ENCODE data around the gene SMO.
A peak's percentile ranks its signal among the peaks of the same experiment; 100 is the strongest.

SMO gene

GRCh38 chr7:129187681-129188371, 607 bp upstream of the SMO start:
- peak overlapping the region; percentile 68 for H3K9ac ChIP-seq (ENCODE audit: low read depth, low read length)
- no peaks in the 10 kb centered on the region; the same call in 1 of the 2 replicates for H3K4me1 ChIP-seq (ENCODE audit: insufficient read depth, low read length)
- no peaks in the 10 kb centered on the region for H3K36me3 ChIP-seq (ENCODE audit: insufficient read depth, low read length)
- no peaks in the 10 kb centered on the region for H3K9me3 ChIP-seq (ENCODE audit: control insufficient read depth, insufficient read depth, low read length)

GRCh38 chr7:129188892-129189660, 643 bp downstream of the SMO start:
- Histone ChIP-seq H3K9me3 (ENCODE audit: control insufficient read depth, insufficient read depth, low read length) (no peaks in the 10 kb centered on the region), H3K4me1 (ENCODE audit: insufficient read depth, low read length) (no peaks in the 10 kb centered on the region; the same call in 1 of the 2 replicates), H3K9ac (ENCODE audit: low read depth, low read length) (peak overlapping the region; percentile 68), H3K36me3 (ENCODE audit: insufficient read depth, low read length) (no peaks in the 10 kb centered on the region)

DNA sequence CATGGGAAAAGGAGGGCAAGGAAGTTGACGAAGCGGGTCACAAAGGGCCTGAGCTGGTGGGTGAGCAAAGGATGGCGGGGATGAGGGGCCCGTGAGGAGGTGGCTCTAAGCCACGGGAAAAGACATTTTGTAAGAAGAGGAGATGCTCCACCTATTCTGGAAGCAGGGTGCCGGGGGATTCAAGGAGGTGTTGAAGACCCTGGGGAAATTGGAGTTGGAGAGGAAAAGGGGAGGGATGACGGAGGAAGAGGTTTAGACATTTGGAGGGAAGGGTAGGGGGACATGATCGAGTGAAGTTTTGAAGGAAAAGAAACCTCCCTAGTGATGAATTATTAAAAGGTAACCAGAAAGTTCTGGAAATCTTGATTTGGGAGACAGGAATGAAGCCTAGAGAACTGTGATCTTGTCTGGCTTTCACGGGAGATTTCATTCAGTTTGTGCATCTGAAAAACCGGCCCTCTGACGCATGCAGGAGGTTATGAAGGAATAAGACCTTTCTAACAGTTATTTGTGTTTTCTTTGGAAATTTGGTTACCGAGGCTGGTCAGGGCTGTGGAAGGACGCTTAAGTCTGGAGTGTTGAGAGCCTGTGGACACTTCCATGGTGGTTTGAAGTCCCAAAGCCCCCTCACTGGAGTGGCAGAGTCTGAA, 1.4 kb downstream of the SMO start:
- peak overlapping the region; percentile 68 for H3K9ac ChIP-seq (ENCODE audit: low read depth, low read length)
- H3K9me3 ChIP-seq (ENCODE audit: control insufficient read depth, insufficient read depth, low read length): no peaks in the 10 kb centered on the region
- no peaks in the 10 kb centered on the region for H3K36me3 ChIP-seq (ENCODE audit: insufficient read depth, low read length)
- H3K4me1 ChIP-seq (ENCODE audit: insufficient read depth, low read length): no peaks in the 10 kb centered on the region; the same call in 1 of the 2 replicates

DNA sequence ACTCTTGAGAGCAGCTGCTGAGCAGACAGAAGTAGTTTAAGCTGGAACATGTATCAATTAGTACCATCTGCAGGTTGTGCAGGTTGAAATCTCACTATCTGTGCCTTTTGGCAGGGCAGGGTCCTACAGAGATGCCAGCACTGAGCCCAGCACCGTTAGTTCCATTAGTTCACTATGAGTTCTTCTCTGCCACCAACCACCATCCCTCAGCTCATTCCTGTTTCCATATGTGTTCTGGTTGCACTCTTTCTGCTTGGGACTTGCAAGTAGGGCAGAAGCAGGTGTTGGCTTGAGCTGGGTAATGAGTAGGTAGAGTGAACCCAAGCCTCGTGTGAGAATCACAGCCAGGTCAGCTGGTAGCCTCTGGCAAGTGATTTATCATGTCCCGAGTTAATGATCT, 2.8 kb downstream of the SMO start:
- Histone ChIP-seq H3K9me3 (ENCODE audit: control insufficient read depth, insufficient read depth, low read length) (no peaks in the 10 kb centered on the region), H3K9ac (ENCODE audit: low read depth, low read length) (no peak overlapping the region), H3K4me1 (ENCODE audit: insufficient read depth, low read length) (no peaks in the 10 kb centered on the region), H3K36me3 (ENCODE audit: insufficient read depth, low read length) (no peaks in the 10 kb centered on the region)

GRCh38 chr7:129193892-129194291, 5.5 kb downstream of the SMO start:
- no peak overlapping the region for H3K9ac ChIP-seq (ENCODE audit: low read depth, low read length)
- H3K36me3 ChIP-seq (ENCODE audit: insufficient read depth, low read length): no peaks in the 10 kb centered on the region
- no peaks in the 10 kb centered on the region for H3K4me1 ChIP-seq (ENCODE audit: insufficient read depth, low read length)
- H3K9me3 ChIP-seq (ENCODE audit: control insufficient read depth, insufficient read depth, low read length): no peaks in the 10 kb centered on the region

DNA sequence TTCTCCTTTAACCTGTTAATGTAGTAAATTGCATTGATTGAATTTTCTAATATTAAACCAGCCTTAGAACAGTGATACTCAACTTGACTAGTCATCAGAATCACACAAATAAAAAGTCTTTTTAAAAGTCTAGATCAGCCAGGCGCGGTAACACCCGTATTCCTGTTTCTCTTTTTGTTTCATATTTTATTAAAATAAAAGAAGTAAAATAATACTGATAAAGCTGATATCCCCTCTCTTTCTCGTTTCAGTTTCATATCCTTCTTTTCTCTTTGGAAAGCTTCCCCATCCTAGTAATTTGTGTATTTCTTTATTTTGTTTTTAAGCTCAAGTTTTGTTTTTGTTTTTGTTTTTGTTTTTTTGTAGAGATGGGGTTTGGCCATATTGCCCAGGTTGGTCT, 9.3 kb downstream of the SMO start:
- Histone ChIP-seq H3K4me1 (ENCODE audit: insufficient read depth, low read length) (no peaks in the 10 kb centered on the region), H3K9ac (ENCODE audit: low read depth, low read length) (no peak overlapping the region), H3K9me3 (ENCODE audit: control insufficient read depth, insufficient read depth, low read length) (no peaks in the 10 kb centered on the region), H3K36me3 (ENCODE audit: insufficient read depth, low read length) (no peaks in the 10 kb centered on the region)

DNA sequence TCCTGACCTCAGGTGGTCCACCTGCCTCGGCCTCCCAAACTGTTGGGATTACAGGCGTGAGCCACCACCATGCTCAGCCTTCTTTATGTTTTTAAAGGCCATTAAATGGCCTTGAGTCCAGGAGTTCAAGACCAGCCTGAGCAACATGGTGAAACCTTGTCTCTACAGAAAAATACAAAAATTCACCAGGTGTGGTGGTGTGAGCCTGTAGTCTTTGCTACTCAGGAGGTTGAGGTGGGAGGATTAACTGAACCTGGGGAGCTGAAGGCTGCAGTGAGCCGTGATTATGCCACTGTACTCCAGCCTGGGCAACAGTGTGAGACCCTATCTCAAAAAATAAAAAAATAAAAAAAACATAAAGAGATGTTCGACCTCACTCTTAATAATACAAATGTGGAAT, 11.0 kb downstream of the SMO start:
- no peaks in the 10 kb centered on the region for H3K36me3 ChIP-seq (ENCODE audit: insufficient read depth, low read length)
- no peaks in the 10 kb centered on the region for H3K9me3 ChIP-seq (ENCODE audit: control insufficient read depth, insufficient read depth, low read length)
- no peaks in the 10 kb centered on the region for H3K4me1 ChIP-seq (ENCODE audit: insufficient read depth, low read length)
- H3K9ac ChIP-seq (ENCODE audit: low read depth, low read length): no peak overlapping the region

- no peaks in the 10 kb centered on the region for H3K36me3 ChIP-seq (ENCODE audit: insufficient read depth, low read length)
- H3K9ac ChIP-seq (ENCODE audit: low read depth, low read length): no peak overlapping the region
- H3K4me1 ChIP-seq (ENCODE audit: insufficient read depth, low read length): no peaks in the 10 kb centered on the region
- no peaks in the 10 kb centered on the region for H3K9me3 ChIP-seq (ENCODE audit: control insufficient read depth, insufficient read depth, low read length)
These were observed 13.8 kb downstream of the SMO start for GRCh38 chr7:129202058-129202777.

GRCh38 chr7:129203050-129203741, 14.8 kb downstream of the SMO start:
- Histone ChIP-seq H3K4me1 (ENCODE audit: insufficient read depth, low read length) (no peaks in the 10 kb centered on the region), H3K9ac (ENCODE audit: low read depth, low read length) (no peak overlapping the region), H3K36me3 (ENCODE audit: insufficient read depth, low read length) (no peaks in the 10 kb centered on the region), H3K9me3 (ENCODE audit: control insufficient read depth, insufficient read depth, low read length) (no peaks in the 10 kb centered on the region)

GRCh38 chr7:129205126-129205818, 16.8 kb downstream of the SMO start:
- no peaks in the 10 kb centered on the region for H3K4me1 ChIP-seq (ENCODE audit: insufficient read depth, low read length)
- H3K9me3 ChIP-seq (ENCODE audit: control insufficient read depth, insufficient read depth, low read length): no peaks in the 10 kb centered on the region
- H3K36me3 ChIP-seq (ENCODE audit: insufficient read depth, low read length): no peaks in the 10 kb centered on the region
- H3K9ac ChIP-seq (ENCODE audit: low read depth, low read length): no peak overlapping the region

- Histone ChIP-seq H3K9ac (ENCODE audit: low read depth, low read length) (no peak overlapping the region), H3K4me1 (ENCODE audit: insufficient read depth, low read length) (no peaks in the 10 kb centered on the region), H3K9me3 (ENCODE audit: control insufficient read depth, insufficient read depth, low read length) (no peaks in the 10 kb centered on the region), H3K36me3 (ENCODE audit: insufficient read depth, low read length) (peaks cover 2% of the 10 kb centered on the region; the same call in 1 of the 2 replicates)
These were observed 17.8 kb downstream of the SMO start for GRCh38 chr7:129205987-129206785.

GRCh38 chr7:129208667-129209066, 20.2 kb downstream of the SMO start:
- H3K9me3 ChIP-seq (ENCODE audit: control insufficient read depth, insufficient read depth, low read length): no peaks in the 10 kb centered on the region
- no peaks in the 10 kb centered on the region for H3K4me1 ChIP-seq (ENCODE audit: insufficient read depth, low read length)
- H3K36me3 ChIP-seq (ENCODE audit: insufficient read depth, low read length): peaks cover 4% of the 10 kb centered on the region; the same call in 1 of the 2 replicates

More at GRCh38 chr7:129208667-129209066, 20.2 kb downstream of the SMO start:
- no peak overlapping the region for H3K9ac ChIP-seq (ENCODE audit: low read depth, low read length)

Data from ES-I3 (cell line).